Measurements from ENCODE around the gene RASSF7.

DNA sequence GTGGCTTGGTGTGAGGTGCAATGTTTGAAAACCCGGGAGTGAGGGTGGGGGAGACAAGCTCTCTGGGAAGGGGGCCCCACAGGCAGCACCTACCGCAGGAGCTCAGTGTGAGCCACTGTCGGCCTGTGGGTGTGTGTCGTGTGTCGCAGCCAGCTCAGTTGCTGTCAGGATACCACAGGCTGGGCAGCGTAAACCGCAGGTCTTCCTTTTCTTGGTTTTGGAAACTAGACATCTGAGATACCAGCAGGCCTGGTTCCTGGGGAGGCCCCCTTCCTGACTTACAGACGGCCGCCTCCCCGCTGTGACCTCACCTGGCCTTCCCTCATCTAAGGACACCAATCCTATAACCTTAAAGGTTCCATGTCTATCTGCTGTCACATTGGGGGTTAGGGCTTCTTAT lies 35.6 kb downstream of the RASSF7 start:
- TF ChIP-seq, protein P1, sequence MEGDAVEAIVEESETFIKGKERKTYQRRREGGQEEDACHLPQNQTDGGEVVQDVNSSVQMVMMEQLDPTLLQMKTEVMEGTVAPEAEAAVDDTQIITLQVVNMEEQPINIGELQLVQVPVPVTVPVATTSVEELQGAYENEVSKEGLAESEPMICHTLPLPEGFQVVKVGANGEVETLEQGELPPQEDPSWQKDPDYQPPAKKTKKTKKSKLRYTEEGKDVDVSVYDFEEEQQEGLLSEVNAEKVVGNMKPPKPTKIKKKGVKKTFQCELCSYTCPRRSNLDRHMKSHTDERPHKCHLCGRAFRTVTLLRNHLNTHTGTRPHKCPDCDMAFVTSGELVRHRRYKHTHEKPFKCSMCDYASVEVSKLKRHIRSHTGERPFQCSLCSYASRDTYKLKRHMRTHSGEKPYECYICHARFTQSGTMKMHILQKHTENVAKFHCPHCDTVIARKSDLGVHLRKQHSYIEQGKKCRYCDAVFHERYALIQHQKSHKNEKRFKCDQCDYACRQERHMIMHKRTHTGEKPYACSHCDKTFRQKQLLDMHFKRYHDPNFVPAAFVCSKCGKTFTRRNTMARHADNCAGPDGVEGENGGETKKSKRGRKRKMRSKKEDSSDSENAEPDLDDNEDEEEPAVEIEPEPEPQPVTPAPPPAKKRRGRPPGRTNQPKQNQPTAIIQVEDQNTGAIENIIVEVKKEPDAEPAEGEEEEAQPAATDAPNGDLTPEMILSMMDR (IDR thresholded peaks at IDR 0.05) = no peak
- no peak for TF ChIP-seq EZH2 (IDR thresholded peaks at IDR 0.05; ENCODE audit: borderline replicate concordance, insufficient read depth, low read depth, low read length, poor library complexity, severe bottlenecking)

All from B cell (primary cell).